Erythroblast (primary cell): Measurements from ENCODE around the gene BPIFB2.

Experiments used
- GATA1 ChIP-seq: IDR thresholded peaks from 2 replicates; pipeline ENCODE4 v1.6.1; 2011; ENCODE audit warnings: low read depth, mild to moderate bottlenecking, control low read depth, low read length, moderate library complexity
- POLR2A ChIP-seq: IDR thresholded peaks from 2 replicates; pipeline ENCODE4 v1.6.1; 2011; ENCODE audit warnings: mild to moderate bottlenecking, low read length

GRCh38 chr20:33002087-33002808 lies 5.3 kb upstream of the BPIFB2 start:
- TF ChIP-seq POLR2A = no peak
- TF ChIP-seq GATA1 = no peak
